Thoracic aorta (tissue), 2 donors: ENCODE results near the gene MYRF. TPM values are rescaled to one million over a fixed set of nuclear protein-coding genes. Genes with fewer than 3 reads are reported as not detected.

Experiments
- ATAC-seq: fragments of 150-250 bp; one replicate; pipeline ENCODE4 v1.8.0; 2017; ENCODE audit warnings: low read depth; ENCODE audit not compliant: insufficient number of reproducible peaks, low FRiP score
- DNase-seq: peaks from one replicate; pipeline ENCODE4 v3.0.0-alpha.2; 2020; ENCODE audit warnings: low spot score
- H3K27ac ChIP-seq, 2 donors: fragments of 200-600 bp; sonication (generic); 1 replicate in 1 of 2; 2 replicates in 1 of 2; pipeline ENCODE4 v1.5.1; 2016; ENCODE audit warnings: mild to moderate bottlenecking in 2 of 2, moderate library complexity in 2 of 2
- H3K27me3 ChIP-seq: fragments of 200-600 bp; sonication (generic); replicated peaks from 2 replicates; pipeline ENCODE4 v1.6.0; 2016; ENCODE audit warnings: mild to moderate bottlenecking; ENCODE audit not compliant: insufficient read depth
- H3K36me3 ChIP-seq: fragments of 200-600 bp; sonication (generic); one replicate; pipeline ENCODE4 v1.5.1; 2016
- H3K4me1 ChIP-seq, 2 donors: fragments of 200-600 bp; sonication (generic); 1 replicate in 1 of 2; 2 replicates in 1 of 2; pipeline versions ENCODE4 v1.5.1 to v1.6.0; 2016; ENCODE audit warnings: low read depth in 2 of 2, mild to moderate bottlenecking in 1 of 2; ENCODE audit not compliant: control insufficient read depth in 1 of 2
- H3K4me3 ChIP-seq: fragments of 200-600 bp; sonication (generic); 2 replicates; pipeline ENCODE4 v1.5.1; 2016; ENCODE audit warnings: mild to moderate bottlenecking
- H3K9me3 ChIP-seq: fragments of 200-600 bp; sonication (generic); 2 replicates; pipeline ENCODE4 v1.5.1; 2016
- CTCF ChIP-seq: fragments of 200-600 bp; sonication (generic); IDR thresholded peaks from one replicate; pipeline ENCODE4 v1.5.1; 2019; ENCODE audit warnings: antibody characterized with exemption
- total RNA-seq, 2 donors: library from RNA; depleted of rRNA; stranded (reverse); fragments of >200 nt; gene quantifications; one replicate each; pipeline versions ENCODE4 v1.1.0 to v1.2.3, GENCODE V29; 2016

The MYRF gene
- total RNA-seq, 2 donors from 2014 or later: 5.1 TPM; not detected in 1

- TF ChIP-seq CTCF: no peak
- Histone ChIP-seq H3K4me3 (no peak overlapping the region), H3K9me3 (no peaks in the 10 kb centered on the region), H3K4me1 (peaks cover 0 to 14% of the 10 kb centered on the region in 2 donors), H3K27ac (no peak overlapping the region), H3K27me3 (no peaks in the 10 kb centered on the region), H3K36me3 (no peaks in the 10 kb centered on the region)
- ATAC-seq (no peak), DNase-seq (no peak)
These were observed 38.1 kb upstream of the MYRF start for GRCh38 chr11:61714316-61714715.

- Histone ChIP-seq H3K36me3 (no peaks in the 10 kb centered on the region), H3K9me3 (no peaks in the 10 kb centered on the region), H3K27me3 (no peaks in the 10 kb centered on the region), H3K4me1 (peaks cover 0 to 15% of the 10 kb centered on the region in 2 donors), H3K27ac (no peak overlapping the region), H3K4me3 (no peak overlapping the region)
- ATAC-seq: no peak
- TF ChIP-seq CTCF: no peak
- DNase-seq: no peak
These were observed 37.5 kb upstream of the MYRF start for GRCh38 chr11:61714916-61715315.

GRCh38 chr11:61715867-61716266, 36.6 kb upstream of the MYRF start:
- ATAC-seq (no peak), DNase-seq (no peak)
- Histone ChIP-seq H3K27ac (no peak overlapping the region), H3K36me3 (no peaks in the 10 kb centered on the region), H3K27me3 (no peaks in the 10 kb centered on the region), H3K9me3 (no peaks in the 10 kb centered on the region), H3K4me3 (no peak overlapping the region), H3K4me1 (peaks cover 0 to 15% of the 10 kb centered on the region in 2 donors)
- TF ChIP-seq CTCF: no peak

- Histone ChIP-seq H3K36me3 (no peaks in the 10 kb centered on the region), H3K27ac (no peak overlapping the region), H3K9me3 (no peaks in the 10 kb centered on the region), H3K27me3 (no peaks in the 10 kb centered on the region), H3K4me1 (peaks cover 0 to 15% of the 10 kb centered on the region in 2 donors), H3K4me3 (no peak overlapping the region)
- DNase-seq: no peak
- no peak for ATAC-seq
- TF ChIP-seq CTCF: no peak
These were observed 35.8 kb upstream of the MYRF start for GRCh38 chr11:61716478-61717285.

GRCh38 chr11:61717286-61718033, 35.0 kb upstream of the MYRF start:
- Histone ChIP-seq H3K4me3 (no peak overlapping the region), H3K9me3 (no peaks in the 10 kb centered on the region), H3K27me3 (no peaks in the 10 kb centered on the region), H3K4me1 (peaks cover 0 to 15% of the 10 kb centered on the region in 2 donors), H3K36me3 (no peaks in the 10 kb centered on the region), H3K27ac (no peak overlapping the region)
- DNase-seq (no peak), ATAC-seq (no peak)
- no peak for TF ChIP-seq CTCF
